ENCODE results near the gene CDCA5. TPM values are rescaled to one million over a fixed set of nuclear protein-coding genes. Genes with fewer than 3 reads are reported as not detected.
A peak's percentile ranks its signal among the peaks of the same experiment; 100 is the strongest.

CDCA5 gene
- total RNA-seq, 3 donors from 2014 or later (not counting 1 experiment from before 2014, with no cell fraction given): 3.3 to 6.8 (median 3.8) TPM

DNA sequence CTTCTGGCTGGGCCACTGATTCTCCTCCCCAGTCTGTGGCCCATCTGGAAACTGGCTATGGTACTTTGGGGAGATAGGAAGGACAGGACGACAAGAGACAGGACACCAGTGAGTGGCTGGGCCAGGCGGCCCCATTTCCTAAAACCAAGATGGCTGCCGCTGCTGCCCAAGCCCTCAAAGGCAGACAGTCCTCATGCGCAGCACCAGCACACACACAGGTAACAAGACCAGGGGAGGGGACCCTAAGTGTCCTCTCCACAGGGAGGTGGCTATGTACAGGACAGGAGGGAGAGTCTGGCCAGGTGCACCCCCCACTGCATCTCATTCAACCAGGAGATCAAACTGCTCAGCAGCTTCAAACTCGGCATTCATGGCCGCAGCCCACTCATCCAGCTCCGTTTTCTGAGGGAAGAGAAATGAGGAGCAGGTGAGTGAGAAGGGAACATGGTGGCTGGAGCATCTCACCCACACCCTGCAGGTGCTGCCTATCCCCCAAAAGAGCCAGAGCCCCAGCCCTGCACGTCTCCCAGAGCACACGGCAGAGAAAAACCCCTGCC is 5.0 kb downstream of the CDCA5 start:
- Histone ChIP-seq H3K4me1 (ENCODE audit: control insufficient read depth, insufficient read depth, low read length) (peaks cover 6% of the 10 kb centered on the region), H3K9me3 (ENCODE audit: control insufficient read depth, insufficient read depth, low read length) (no peaks in the 10 kb centered on the region), H3K4me3 (ENCODE audit: low read length) (no peak overlapping the region), H3K27ac (ENCODE audit: low read length) (no peak overlapping the region), H3K36me3 (ENCODE audit: control insufficient read depth, insufficient read depth, low read length) (no peaks in the 10 kb centered on the region), H3K27me3 (ENCODE audit: control insufficient read depth, insufficient read depth, low read length) (no peaks in the 10 kb centered on the region)
- Mint-ChIP-seq H3K4me3 (no peak overlapping the region), H3K27ac (peak overlapping the region; percentile 29 to 35), H3K36me3 (no peaks in the 10 kb centered on the region), H3K4me1 (peaks cover 11 to 13% of the 10 kb centered on the region in 2 donors), H3K9me3 (no peaks in the 10 kb centered on the region), H3K27me3 (ENCODE audit: low read depth in 2 of 2) (no peaks in the 10 kb centered on the region)
- TF ChIP-seq, protein P1, sequence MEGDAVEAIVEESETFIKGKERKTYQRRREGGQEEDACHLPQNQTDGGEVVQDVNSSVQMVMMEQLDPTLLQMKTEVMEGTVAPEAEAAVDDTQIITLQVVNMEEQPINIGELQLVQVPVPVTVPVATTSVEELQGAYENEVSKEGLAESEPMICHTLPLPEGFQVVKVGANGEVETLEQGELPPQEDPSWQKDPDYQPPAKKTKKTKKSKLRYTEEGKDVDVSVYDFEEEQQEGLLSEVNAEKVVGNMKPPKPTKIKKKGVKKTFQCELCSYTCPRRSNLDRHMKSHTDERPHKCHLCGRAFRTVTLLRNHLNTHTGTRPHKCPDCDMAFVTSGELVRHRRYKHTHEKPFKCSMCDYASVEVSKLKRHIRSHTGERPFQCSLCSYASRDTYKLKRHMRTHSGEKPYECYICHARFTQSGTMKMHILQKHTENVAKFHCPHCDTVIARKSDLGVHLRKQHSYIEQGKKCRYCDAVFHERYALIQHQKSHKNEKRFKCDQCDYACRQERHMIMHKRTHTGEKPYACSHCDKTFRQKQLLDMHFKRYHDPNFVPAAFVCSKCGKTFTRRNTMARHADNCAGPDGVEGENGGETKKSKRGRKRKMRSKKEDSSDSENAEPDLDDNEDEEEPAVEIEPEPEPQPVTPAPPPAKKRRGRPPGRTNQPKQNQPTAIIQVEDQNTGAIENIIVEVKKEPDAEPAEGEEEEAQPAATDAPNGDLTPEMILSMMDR (IDR thresholded peaks at IDR 0.05): no peak
- WGBS (ENCODE audit: insufficient coverage): 98% methylated on average over 9 of the region's 9 CpGs
- ATAC-seq (no peak), DNase-seq (no peak)
- intact Hi-C loops (cut with micrococcal nuclease): loop anchor here (5.0 kb wide), 1 partner anchor 67 kb away; the partner anchor contains the start of gene ARL2

DNA sequence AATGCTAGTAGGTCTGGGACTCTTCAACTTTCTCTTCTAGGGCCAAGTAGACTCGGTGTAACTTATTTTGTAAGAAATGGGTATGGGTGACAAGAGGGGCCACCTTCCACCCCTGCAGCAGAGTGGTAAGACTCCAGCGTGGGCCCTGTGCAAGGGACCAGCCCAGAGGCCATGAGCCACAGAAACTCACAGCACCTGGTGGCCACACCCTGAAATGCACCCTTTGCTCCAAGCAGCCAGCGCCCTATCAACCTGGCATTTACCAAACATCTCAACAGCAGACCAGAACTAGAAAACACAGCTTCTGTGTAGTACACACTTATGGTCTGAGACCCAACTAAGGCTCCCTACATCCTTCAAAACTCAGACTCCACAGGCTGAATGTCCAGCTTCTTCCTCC is 5.7 kb downstream of the CDCA5 start:
- TF ChIP-seq, protein P1 (IDR thresholded peaks at IDR 0.05): peak; percentile 40
- WGBS (ENCODE audit: insufficient coverage): 56% methylated on average over 3 of the region's 3 CpGs
- peak; percentile 32 to 86 for DNase-seq
- Histone ChIP-seq H3K36me3 (ENCODE audit: control insufficient read depth, insufficient read depth, low read length) (no peaks in the 10 kb centered on the region), H3K9me3 (ENCODE audit: control insufficient read depth, insufficient read depth, low read length) (no peaks in the 10 kb centered on the region), H3K27me3 (ENCODE audit: control insufficient read depth, insufficient read depth, low read length) (no peaks in the 10 kb centered on the region), H3K27ac (ENCODE audit: low read length) (no peak overlapping the region), H3K4me1 (ENCODE audit: control insufficient read depth, insufficient read depth, low read length) (no peaks in the 10 kb centered on the region), H3K4me3 (ENCODE audit: low read length) (no peak overlapping the region)
- H3K4me3 Mint-ChIP-seq: no peak overlapping the region
- peak; percentile 74 to 79 (median 76) for ATAC-seq
- peaks cover 4 to 6% of the 10 kb centered on the region in 2 donors for H3K4me1 Mint-ChIP-seq
- peak overlapping the region; percentile 29 to 35 for H3K27ac Mint-ChIP-seq
- H3K27me3 Mint-ChIP-seq (ENCODE audit: low read depth in 2 of 2): no peaks in the 10 kb centered on the region
- no peaks in the 10 kb centered on the region for H3K36me3 Mint-ChIP-seq
- intact Hi-C loops (cut with micrococcal nuclease): loop anchor here (5.0 kb wide), 1 partner anchor 66 kb away; the partner anchor contains the start of gene ARL2
- H3K9me3 Mint-ChIP-seq: no peaks in the 10 kb centered on the region

DNA sequence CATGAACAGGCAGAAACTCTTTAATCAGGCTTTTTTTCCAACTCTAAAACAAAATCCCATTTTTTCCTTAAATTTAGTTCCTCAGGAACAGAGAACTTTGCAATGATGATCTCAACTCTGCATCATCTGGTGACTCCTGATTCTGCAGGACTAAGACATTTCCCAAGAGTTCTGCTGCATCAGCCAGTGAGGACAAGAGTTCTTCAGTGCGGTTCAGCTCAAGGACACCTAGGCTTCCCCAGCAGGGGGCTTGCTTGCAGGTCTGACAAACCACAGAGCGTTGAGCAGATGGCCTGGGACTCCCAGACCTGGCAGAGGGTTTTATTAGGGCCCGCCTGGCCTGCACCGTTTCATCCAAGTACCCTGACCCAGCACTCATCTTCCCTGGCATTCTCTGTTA is 6.4 kb downstream of the CDCA5 start:
- Mint-ChIP-seq H3K27me3 (ENCODE audit: low read depth in 2 of 2) (no peaks in the 10 kb centered on the region), H3K27ac (peak overlapping the region in 1 of 2 donors; percentile 22), H3K4me3 (no peak overlapping the region), H3K9me3 (no peaks in the 10 kb centered on the region), H3K36me3 (no peaks in the 10 kb centered on the region), H3K4me1 (no peaks in the 10 kb centered on the region)
- H3K4me3 ChIP-seq (ENCODE audit: low read length): no peak overlapping the region
- DNase-seq (no peak), ATAC-seq (no peak)
- 87% methylated on average over 4 of the region's 4 CpGs for WGBS (ENCODE audit: insufficient coverage)
- H3K36me3 ChIP-seq (ENCODE audit: control insufficient read depth, insufficient read depth, low read length): no peaks in the 10 kb centered on the region
- H3K9me3 ChIP-seq (ENCODE audit: control insufficient read depth, insufficient read depth, low read length): no peaks in the 10 kb centered on the region
- no peak overlapping the region for H3K27ac ChIP-seq (ENCODE audit: low read length)
- TF ChIP-seq, protein P1 (IDR thresholded peaks at IDR 0.05): no peak
- no peaks in the 10 kb centered on the region for H3K4me1 ChIP-seq (ENCODE audit: control insufficient read depth, insufficient read depth, low read length)
- H3K27me3 ChIP-seq (ENCODE audit: control insufficient read depth, insufficient read depth, low read length): no peaks in the 10 kb centered on the region
- intact Hi-C loops (cut with micrococcal nuclease): loop anchor here (5.0 kb wide), 1 partner anchor 65 kb away; the partner anchor contains the start of gene ARL2

DNA sequence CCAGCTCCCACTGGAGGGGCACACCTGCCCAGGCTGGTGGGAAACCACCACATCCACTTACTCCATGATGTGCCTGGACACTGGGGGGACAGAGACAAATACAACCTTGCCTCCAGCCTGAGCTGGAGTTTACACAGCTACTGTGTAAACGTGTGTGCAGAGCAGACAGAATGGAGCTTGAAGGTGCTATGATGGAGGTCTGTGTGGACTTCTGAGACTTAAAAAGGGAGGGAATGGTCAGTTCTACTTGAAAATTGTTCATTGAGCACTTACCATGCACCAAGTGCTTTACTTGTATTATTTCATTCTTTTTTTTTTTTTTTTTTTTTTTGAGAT is 11.2 kb downstream of the CDCA5 start:
- Histone ChIP-seq H3K4me3 (ENCODE audit: low read length) (no peak overlapping the region), H3K27me3 (ENCODE audit: control insufficient read depth, insufficient read depth, low read length) (no peaks in the 10 kb centered on the region), H3K4me1 (ENCODE audit: control insufficient read depth, insufficient read depth, low read length) (no peaks in the 10 kb centered on the region), H3K36me3 (ENCODE audit: control insufficient read depth, insufficient read depth, low read length) (no peaks in the 10 kb centered on the region), H3K9me3 (ENCODE audit: control insufficient read depth, insufficient read depth, low read length) (no peaks in the 10 kb centered on the region), H3K27ac (ENCODE audit: low read length) (no peak overlapping the region)
- intact Hi-C loops (cut with micrococcal nuclease): no loop called here
- Mint-ChIP-seq H3K27me3 (ENCODE audit: low read depth in 2 of 2) (no peaks in the 10 kb centered on the region), H3K9me3 (no peaks in the 10 kb centered on the region), H3K36me3 (no peaks in the 10 kb centered on the region), H3K4me3 (no peak overlapping the region), H3K4me1 (no peaks in the 10 kb centered on the region), H3K27ac (no peak overlapping the region)
- ATAC-seq: no peak
- TF ChIP-seq, protein P1 (IDR thresholded peaks at IDR 0.05): no peak
- 84% methylated on average over 1 of the region's 1 CpG for WGBS (ENCODE audit: insufficient coverage)
- DNase-seq: no peak
